ENCODE measurements around the gene RELN. TPM values are rescaled to one million over a fixed set of nuclear protein-coding genes. Genes with fewer than 3 reads are reported as not detected.

RELN gene
- total RNA-seq, 4 donors from 2014 or later, result 1.8 to 47.4 (median 6.7) TPM

DNA sequence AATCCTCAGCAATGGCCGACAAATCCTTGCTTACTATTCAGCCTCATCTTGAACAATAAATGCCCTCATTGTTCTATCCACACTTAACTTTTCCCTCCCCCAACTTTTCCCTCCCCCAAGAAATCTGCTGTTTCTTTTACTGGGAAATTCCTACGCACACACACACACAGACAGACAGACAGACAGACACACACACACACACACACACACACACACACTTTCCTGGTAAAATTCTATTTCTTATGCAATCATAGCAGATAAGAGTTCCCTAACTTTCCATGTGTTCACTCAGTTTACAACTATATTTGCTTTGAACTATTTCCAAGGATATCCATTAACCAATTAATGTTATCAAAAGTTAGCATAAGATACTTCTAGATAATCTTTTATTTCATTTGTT is 52.9 kb downstream of the RELN start:
- H3K4me1 ChIP-seq, result no peaks in the 10 kb centered on the region
- no peak overlapping the region for H3K4me3 ChIP-seq
- no peak overlapping the region for H3K27ac ChIP-seq
- no peak for TF ChIP-seq POLR2A (IDR thresholded peaks at IDR 0.05)
- TF ChIP-seq, protein P1, sequence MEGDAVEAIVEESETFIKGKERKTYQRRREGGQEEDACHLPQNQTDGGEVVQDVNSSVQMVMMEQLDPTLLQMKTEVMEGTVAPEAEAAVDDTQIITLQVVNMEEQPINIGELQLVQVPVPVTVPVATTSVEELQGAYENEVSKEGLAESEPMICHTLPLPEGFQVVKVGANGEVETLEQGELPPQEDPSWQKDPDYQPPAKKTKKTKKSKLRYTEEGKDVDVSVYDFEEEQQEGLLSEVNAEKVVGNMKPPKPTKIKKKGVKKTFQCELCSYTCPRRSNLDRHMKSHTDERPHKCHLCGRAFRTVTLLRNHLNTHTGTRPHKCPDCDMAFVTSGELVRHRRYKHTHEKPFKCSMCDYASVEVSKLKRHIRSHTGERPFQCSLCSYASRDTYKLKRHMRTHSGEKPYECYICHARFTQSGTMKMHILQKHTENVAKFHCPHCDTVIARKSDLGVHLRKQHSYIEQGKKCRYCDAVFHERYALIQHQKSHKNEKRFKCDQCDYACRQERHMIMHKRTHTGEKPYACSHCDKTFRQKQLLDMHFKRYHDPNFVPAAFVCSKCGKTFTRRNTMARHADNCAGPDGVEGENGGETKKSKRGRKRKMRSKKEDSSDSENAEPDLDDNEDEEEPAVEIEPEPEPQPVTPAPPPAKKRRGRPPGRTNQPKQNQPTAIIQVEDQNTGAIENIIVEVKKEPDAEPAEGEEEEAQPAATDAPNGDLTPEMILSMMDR (IDR thresholded peaks at IDR 0.05), result no peak
- H3K9me3 ChIP-seq, result no peaks in the 10 kb centered on the region
- H3K27me3 ChIP-seq, result no peaks in the 10 kb centered on the region
- no peaks in the 10 kb centered on the region for H3K36me3 ChIP-seq
- intact Hi-C loops (cut with DNase I; ENCODE audit: low total_unique reads), result no loop called here
- no peak for DNase-seq

DNA sequence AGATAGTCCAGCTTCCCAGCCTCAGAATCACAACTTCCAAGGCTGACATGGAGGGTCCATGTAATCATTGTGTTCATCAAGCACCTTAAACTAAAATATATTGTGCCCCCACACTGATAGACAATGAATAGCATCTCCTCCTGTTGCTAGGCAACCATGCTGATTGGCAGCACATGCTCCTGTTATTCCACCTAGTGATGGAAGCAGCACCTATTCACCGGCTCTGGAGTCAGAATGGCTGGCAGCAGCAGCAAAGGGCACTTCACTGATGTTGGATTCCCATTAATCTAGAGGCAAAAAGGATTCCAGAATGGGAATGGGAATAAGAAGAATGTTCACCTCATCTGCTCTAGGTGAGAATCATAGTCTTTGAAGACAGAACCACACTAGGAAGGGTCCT is 55.0 kb downstream of the RELN start:
- Histone ChIP-seq H3K27ac (no peak overlapping the region), H3K4me1 (no peaks in the 10 kb centered on the region), H3K27me3 (no peaks in the 10 kb centered on the region), H3K36me3 (no peaks in the 10 kb centered on the region), H3K4me3 (no peak overlapping the region), H3K9me3 (no peaks in the 10 kb centered on the region)
- TF ChIP-seq, protein P1 (IDR thresholded peaks at IDR 0.05), result no peak
- TF ChIP-seq POLR2A (IDR thresholded peaks at IDR 0.05), result no peak
- no peak for DNase-seq
- intact Hi-C loops (cut with DNase I; ENCODE audit: low total_unique reads), result no loop called here

DNA sequence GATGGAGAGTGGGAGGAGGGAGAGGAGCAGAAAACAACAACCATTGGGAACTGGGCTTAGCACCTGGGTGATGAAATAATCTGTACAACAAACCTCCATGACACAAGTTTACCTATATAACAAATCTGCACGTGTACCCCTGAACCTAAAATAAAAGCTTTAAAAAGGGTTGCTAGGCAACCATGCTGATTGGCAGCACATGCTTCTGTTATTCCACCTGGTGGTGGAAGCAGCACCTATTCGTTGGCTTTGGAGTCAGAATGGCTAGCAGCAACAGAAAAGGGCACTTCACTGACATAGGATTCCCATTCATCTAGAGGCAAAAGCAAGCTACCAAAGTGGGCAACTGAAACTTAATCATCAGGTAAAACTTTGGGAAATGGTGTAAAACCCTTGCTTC is 57.1 kb downstream of the RELN start:
- H3K4me1 ChIP-seq, result no peaks in the 10 kb centered on the region
- TF ChIP-seq, protein P1 (IDR thresholded peaks at IDR 0.05), result no peak
- no peak for TF ChIP-seq POLR2A (IDR thresholded peaks at IDR 0.05)
- H3K36me3 ChIP-seq, result no peaks in the 10 kb centered on the region
- no peak for DNase-seq
- no peaks in the 10 kb centered on the region for H3K27me3 ChIP-seq
- no peak overlapping the region for H3K4me3 ChIP-seq
- H3K27ac ChIP-seq, result no peak overlapping the region
- H3K9me3 ChIP-seq, result no peaks in the 10 kb centered on the region
- intact Hi-C loops (cut with DNase I; ENCODE audit: low total_unique reads), result no loop called here

DNA sequence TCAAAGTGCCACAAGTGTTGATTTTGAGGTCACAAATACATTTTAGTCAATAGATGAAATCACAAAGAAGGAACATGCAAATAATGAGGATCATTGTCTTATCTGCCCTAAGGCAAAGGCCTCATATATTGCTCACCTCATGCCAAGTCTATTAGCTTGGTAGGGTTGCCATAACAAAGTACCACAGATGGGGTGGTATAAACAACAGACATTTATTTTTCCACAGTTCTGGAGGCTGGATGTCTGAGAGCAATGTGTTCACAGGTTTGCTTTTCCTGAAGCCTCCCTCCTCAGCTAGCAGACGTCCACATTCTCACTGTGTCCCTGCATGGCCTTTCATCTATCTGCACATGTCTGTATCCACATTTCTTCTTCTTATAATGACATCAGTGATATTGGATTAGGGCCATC is 59.6 kb downstream of the RELN start:
- H3K4me1 ChIP-seq, result no peaks in the 10 kb centered on the region
- TF ChIP-seq, protein P1 (IDR thresholded peaks at IDR 0.05), result no peak
- no peak for TF ChIP-seq POLR2A (IDR thresholded peaks at IDR 0.05)
- H3K4me3 ChIP-seq, result no peak overlapping the region
- no peak for DNase-seq
- intact Hi-C loops (cut with DNase I; ENCODE audit: low total_unique reads), result no loop called here
- H3K27me3 ChIP-seq, result no peaks in the 10 kb centered on the region
- no peak overlapping the region for H3K27ac ChIP-seq
- no peaks in the 10 kb centered on the region for H3K9me3 ChIP-seq
- no peaks in the 10 kb centered on the region for H3K36me3 ChIP-seq

DNA sequence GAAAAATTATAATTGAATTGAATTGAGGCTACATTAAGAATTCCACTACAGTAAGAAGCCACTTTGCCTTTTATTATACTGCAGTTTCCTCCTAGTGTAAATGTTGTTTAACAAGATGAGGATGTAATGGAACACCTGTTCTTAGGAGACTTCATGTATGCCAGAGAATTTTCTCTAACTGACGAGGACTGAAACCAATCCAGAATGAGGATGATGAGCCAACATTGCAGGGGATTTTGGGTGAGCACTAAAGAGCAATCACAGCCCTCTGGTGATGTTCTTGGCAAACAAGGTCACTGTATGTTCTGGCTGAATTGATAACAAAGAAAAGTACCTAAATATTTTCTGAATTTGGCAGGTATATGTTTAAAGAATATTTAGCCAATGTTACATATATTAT is 60.9 kb downstream of the RELN start:
- Histone ChIP-seq H3K27me3 (no peaks in the 10 kb centered on the region), H3K4me3 (no peak overlapping the region)

More for the DNA sequence above, 60.9 kb downstream of the RELN start:
- Histone ChIP-seq H3K36me3 (no peaks in the 10 kb centered on the region), H3K27ac (no peak overlapping the region), H3K9me3 (no peaks in the 10 kb centered on the region), H3K4me1 (no peaks in the 10 kb centered on the region)
- intact Hi-C loops (cut with DNase I; ENCODE audit: low total_unique reads), result no loop called here
- no peak for DNase-seq
- TF ChIP-seq POLR2A (IDR thresholded peaks at IDR 0.05), result no peak
- TF ChIP-seq, protein P1 (IDR thresholded peaks at IDR 0.05), result no peak
